DMS153 (cell line): ENCODE measurements around the gene OBSCN.
"Not testable (repeated sequence)": the region's sequence is repeated elsewhere in the genome, so short reads cannot be mapped to it uniquely, and the experiment has no call there.

Source experiments
- DNase-seq: peaks from one replicate; lab custom pipeline; 2025; lab: John Stamatoyannopoulos, UW

OBSCN gene

GRCh38 chr1:228212966-228213844 lies 5.4 kb downstream of the OBSCN start:
- DNase-seq = peak; percentile 66

- no peak for DNase-seq
These were observed 6.3 kb downstream of the OBSCN start for GRCh38 chr1:228213917-228214808.

GRCh38 chr1:228214921-228215662 lies 7.2 kb downstream of the OBSCN start:
- DNase-seq = no peak

- no peak for DNase-seq
These were observed 7.8 kb downstream of the OBSCN start for GRCh38 chr1:228215663-228216116.

GRCh38 chr1:228216371-228217320 lies 8.8 kb downstream of the OBSCN start:
- no peak for DNase-seq

- no peak for DNase-seq
These were observed 9.9 kb downstream of the OBSCN start for GRCh38 chr1:228217551-228218344.

- DNase-seq = no peak
These were observed 10.8 kb downstream of the OBSCN start for GRCh38 chr1:228218513-228219244.

- DNase-seq = no peak
These were observed 11.6 kb downstream of the OBSCN start for GRCh38 chr1:228219245-228219961.

GRCh38 chr1:228219962-228220780 lies 12.3 kb downstream of the OBSCN start:
- no peak for DNase-seq

- not testable (repeated sequence) for DNase-seq
These were observed 13.3 kb downstream of the OBSCN start for GRCh38 chr1:228221097-228221496.

GRCh38 chr1:228222548-228222947 lies 14.7 kb downstream of the OBSCN start:
- no peak for DNase-seq

GRCh38 chr1:228224198-228225164 lies 16.6 kb downstream of the OBSCN start:
- no peak for DNase-seq

GRCh38 chr1:228225165-228225710 lies 17.4 kb downstream of the OBSCN start:
- no peak for DNase-seq

GRCh38 chr1:228225740-228226139 lies 17.9 kb downstream of the OBSCN start:
- no peak for DNase-seq

GRCh38 chr1:228226141-228226874 lies 18.5 kb downstream of the OBSCN start:
- no peak for DNase-seq
